KMS-11 (cell line): Measurements from ENCODE around the gene TMA7.

Experiments
- H2AFZ ChIP-seq: fragments of 200-600 bp; sonication (generic); 2 replicates; pipeline ENCODE4 v1.6.1; 2016; ENCODE audit warnings: antibody characterized with exemption, mixed run types, low read depth
- H3K27ac ChIP-seq: fragments of 200-600 bp; sonication (generic); 2 replicates; pipeline ENCODE4 v1.6.1; 2016; ENCODE audit warnings: mild to moderate bottlenecking, mixed run types
- H3K27me3 ChIP-seq: fragments of 200-600 bp; sonication (generic); 2 replicates; pipeline ENCODE4 v1.6.1; 2017; ENCODE audit warnings: mild to moderate bottlenecking, low read depth, mixed run types, moderate library complexity; ENCODE audit not compliant: insufficient read depth
- H3K36me3 ChIP-seq: fragments of 200-600 bp; sonication (generic); 2 replicates; pipeline ENCODE4 v1.6.1; 2017; ENCODE audit warnings: mild to moderate bottlenecking, mixed run types; ENCODE audit not compliant: insufficient read depth
- H3K4me1 ChIP-seq: fragments of 200-600 bp; sonication (generic); 2 replicates; pipeline ENCODE4 v1.6.1; 2016; ENCODE audit warnings: mild to moderate bottlenecking, low read depth, mixed run types; ENCODE audit not compliant: poor library complexity, severe bottlenecking
- H3K4me2 ChIP-seq: fragments of 200-600 bp; sonication (generic); 2 replicates; pipeline ENCODE4 v1.7.0; 2016; ENCODE audit warnings: mild to moderate bottlenecking, mixed run types
- H3K4me3 ChIP-seq: fragments of 200-600 bp; sonication (generic); IDR thresholded peaks from 2 replicates; pipeline ENCODE4 v1.6.1; 2017; ENCODE audit warnings: low read depth, low read length, mixed read lengths; ENCODE audit not compliant: insufficient read depth
- H3K79me2 ChIP-seq: fragments of 200-600 bp; sonication (generic); 2 replicates; pipeline ENCODE4 v1.6.1; 2016; ENCODE audit warnings: low read depth, mixed run types; ENCODE audit not compliant: insufficient read depth
- H3K9ac ChIP-seq: fragments of 200-600 bp; sonication (generic); 2 replicates; pipeline ENCODE4 v1.6.1; 2016; ENCODE audit warnings: mild to moderate bottlenecking, mixed run types
- H4K20me1 ChIP-seq: fragments of 200-600 bp; sonication (generic); 2 replicates; pipeline ENCODE4 v1.6.1; 2016; ENCODE audit warnings: mild to moderate bottlenecking, mixed run types; ENCODE audit not compliant: insufficient read depth
- TF ChIP-seq, protein P1 (sequence below): fragments of 200-600 bp; sonication (generic); conservative IDR thresholded peaks from 2 replicates; pipeline ENCODE4 v1.6.1; 2017; ENCODE audit warnings: low read depth, mild to moderate bottlenecking, antibody characterized with exemption, low read length, moderate library complexity, mixed read lengths

The TMA7 gene

DNA sequence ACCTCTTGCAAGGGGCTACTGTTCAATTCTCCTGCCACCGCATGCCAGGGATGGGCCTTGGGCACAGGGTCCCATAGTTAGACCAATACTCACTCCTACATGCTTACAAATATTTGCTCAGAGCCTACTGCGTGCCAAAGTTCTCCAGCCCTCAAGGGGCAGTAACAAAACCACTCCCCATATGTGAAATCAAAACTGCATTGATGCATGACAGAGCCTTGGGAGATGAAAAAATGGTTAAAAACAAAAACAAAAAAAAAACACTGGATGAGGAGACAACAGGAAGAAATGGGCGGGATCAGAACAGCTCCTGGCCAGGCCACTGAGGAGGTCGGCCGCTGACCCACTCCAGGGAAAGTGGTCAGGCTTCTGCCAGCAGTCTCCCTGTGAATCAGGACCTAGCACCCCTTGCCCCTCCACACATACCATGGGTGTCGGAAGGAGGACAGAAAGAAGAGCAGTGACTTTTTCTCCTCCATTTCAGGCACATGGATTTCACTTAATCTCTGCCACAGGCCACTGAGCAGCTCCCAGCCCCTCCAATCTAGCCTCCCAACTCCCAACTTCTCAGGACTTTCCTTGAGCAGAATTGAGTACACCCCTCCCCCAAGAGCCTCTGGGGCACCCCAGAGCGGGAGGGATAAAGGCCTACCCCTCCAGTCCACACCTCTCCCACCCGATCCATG, 13.0 kb upstream of the TMA7 start:
- Histone ChIP-seq H4K20me1 (no peaks in the 10 kb centered on the region), H3K79me2 (no peaks in the 10 kb centered on the region), H3K4me1 (peaks cover 4% of the 10 kb centered on the region), H3K4me3 (no peak overlapping the region), H3K9ac (no peak overlapping the region), H3K27me3 (no peaks in the 10 kb centered on the region), H2AFZ (no peak overlapping the region), H3K27ac (no peak overlapping the region), H3K4me2 (no peak overlapping the region), H3K36me3 (no peaks in the 10 kb centered on the region)
- TF ChIP-seq, protein P1, sequence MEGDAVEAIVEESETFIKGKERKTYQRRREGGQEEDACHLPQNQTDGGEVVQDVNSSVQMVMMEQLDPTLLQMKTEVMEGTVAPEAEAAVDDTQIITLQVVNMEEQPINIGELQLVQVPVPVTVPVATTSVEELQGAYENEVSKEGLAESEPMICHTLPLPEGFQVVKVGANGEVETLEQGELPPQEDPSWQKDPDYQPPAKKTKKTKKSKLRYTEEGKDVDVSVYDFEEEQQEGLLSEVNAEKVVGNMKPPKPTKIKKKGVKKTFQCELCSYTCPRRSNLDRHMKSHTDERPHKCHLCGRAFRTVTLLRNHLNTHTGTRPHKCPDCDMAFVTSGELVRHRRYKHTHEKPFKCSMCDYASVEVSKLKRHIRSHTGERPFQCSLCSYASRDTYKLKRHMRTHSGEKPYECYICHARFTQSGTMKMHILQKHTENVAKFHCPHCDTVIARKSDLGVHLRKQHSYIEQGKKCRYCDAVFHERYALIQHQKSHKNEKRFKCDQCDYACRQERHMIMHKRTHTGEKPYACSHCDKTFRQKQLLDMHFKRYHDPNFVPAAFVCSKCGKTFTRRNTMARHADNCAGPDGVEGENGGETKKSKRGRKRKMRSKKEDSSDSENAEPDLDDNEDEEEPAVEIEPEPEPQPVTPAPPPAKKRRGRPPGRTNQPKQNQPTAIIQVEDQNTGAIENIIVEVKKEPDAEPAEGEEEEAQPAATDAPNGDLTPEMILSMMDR: no peak

DNA sequence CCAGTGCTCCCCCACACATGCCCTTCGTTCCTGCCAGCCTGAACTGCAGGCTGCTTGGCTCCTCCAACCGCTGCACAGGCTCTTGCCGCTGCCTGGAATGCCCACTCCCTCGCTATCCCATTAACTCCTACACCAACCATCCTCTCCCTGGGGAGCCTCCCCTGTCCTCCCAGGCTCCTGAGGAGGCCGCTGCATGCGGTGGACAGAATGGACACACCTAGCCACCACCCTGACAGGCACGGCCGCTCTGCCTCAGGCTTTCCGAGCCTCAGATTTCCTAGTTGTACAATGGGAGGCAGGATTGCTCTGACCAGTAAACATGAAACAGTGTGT, 12.5 kb upstream of the TMA7 start:
- H2AFZ ChIP-seq: no peak overlapping the region
- TF ChIP-seq, protein P1: no peak
- no peaks in the 10 kb centered on the region for H3K79me2 ChIP-seq
- H4K20me1 ChIP-seq: no peaks in the 10 kb centered on the region
- H3K4me2 ChIP-seq: no peak overlapping the region
- H3K9ac ChIP-seq: no peak overlapping the region
- no peak overlapping the region for H3K27ac ChIP-seq
- H3K4me1 ChIP-seq: peaks cover 4% of the 10 kb centered on the region
- H3K36me3 ChIP-seq: no peaks in the 10 kb centered on the region
- no peaks in the 10 kb centered on the region for H3K27me3 ChIP-seq
- no peak overlapping the region for H3K4me3 ChIP-seq

DNA sequence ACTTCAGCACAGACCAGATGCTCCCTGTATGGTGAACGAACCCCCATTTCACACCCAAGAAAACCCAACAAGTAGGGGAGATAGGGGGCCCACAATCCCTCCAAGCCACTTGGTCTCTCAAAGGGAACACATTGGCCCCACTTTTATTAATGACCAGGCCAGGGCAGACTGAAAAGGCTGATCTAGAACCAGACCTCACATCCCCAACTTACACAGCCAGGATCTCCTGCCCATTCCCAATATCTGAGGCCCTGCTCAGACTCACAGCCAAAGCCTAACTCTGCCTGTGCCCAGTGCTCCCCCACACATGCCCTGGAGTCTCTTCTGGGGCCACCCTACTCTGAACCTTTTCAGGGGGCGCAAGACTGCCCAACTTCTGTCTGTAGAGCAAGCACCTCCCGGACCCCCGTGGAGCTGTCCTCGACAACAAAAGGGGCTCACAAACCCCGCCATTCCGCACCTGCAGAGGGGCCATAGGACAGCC, 11.9 kb upstream of the TMA7 start:
- no peaks in the 10 kb centered on the region for H3K36me3 ChIP-seq
- H3K9ac ChIP-seq: no peak overlapping the region
- no peaks in the 10 kb centered on the region for H3K79me2 ChIP-seq

DNA sequence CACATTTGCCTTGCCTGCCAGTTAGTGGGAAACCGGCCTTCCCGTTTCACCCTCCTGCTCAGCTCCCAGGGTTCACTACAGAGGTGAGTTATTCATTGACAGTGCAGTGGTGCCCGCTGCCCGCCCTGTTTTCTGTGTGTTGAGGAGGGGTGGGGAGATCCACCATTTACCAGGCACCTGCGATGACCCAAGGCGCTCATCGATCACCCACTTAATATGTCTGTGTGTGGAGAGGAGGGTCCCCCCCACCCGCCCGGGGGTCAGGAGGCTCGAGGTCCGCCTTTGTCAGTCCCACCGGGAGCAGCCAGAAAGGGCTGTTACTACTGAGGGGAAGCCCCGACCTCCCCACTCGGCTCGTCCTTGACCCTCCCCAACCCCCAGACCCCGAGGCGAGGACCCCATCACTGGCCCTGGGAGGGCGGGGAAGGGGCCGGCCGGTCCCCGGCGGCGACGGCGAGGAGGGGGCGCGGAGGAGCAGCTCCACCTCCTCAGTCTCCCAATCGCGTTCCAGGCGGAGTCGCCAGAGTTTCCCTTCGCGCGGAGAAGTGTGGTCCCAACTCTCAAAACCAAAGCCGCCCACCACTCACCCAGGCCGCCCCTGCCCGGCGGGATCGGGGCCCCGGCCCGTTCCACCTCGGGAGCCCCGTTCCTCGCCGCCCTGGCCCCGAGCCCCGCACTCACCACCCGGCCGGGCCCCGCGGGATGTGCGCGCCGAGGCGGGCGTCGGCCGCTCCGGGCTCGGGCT, 11.3 kb upstream of the TMA7 start:
- TF ChIP-seq, protein P1: no peak
- Histone ChIP-seq H2AFZ (peak overlapping the region; percentile 67), H3K4me3 (peak overlapping the region; percentile 28), H3K9ac (peak overlapping the region; percentile 30; the same call in 1 of the 2 replicates), H3K79me2 (no peaks in the 10 kb centered on the region), H3K4me1 (peaks cover 4% of the 10 kb centered on the region), H3K27me3 (no peaks in the 10 kb centered on the region), H3K27ac (no peak overlapping the region), H3K36me3 (no peaks in the 10 kb centered on the region), H3K4me2 (no peak overlapping the region; the same call in 1 of the 2 replicates), H4K20me1 (no peaks in the 10 kb centered on the region)

More for the DNA sequence above, 11.9 kb upstream of the TMA7 start:
- TF ChIP-seq, protein P1: no peak
- Histone ChIP-seq H3K27me3 (no peaks in the 10 kb centered on the region), H3K4me1 (peaks cover 4% of the 10 kb centered on the region), H2AFZ (no peak overlapping the region), H3K4me2 (no peak overlapping the region), H3K27ac (no peak overlapping the region), H4K20me1 (no peaks in the 10 kb centered on the region), H3K4me3 (no peak overlapping the region)
